Activated CD4-positive, CD25-positive, alpha-beta regulatory T cell treated with anti-CD3 and anti-CD28 coated beads, Interleukin-2, amount 50 U/mL, for 24 hours (primary cell): ENCODE data around the gene BAIAP2.
A peak's percentile ranks its signal among the peaks of the same experiment; 100 is the strongest.

Source experiments
- ATAC-seq, 2 donors: fragments of 150-1000 bp; cut with Tn5 transposase; one replicate each; pipeline ENCODE4 v1.10.0; 2021; ENCODE audit warnings: mild to moderate bottlenecking in 1 of 2, moderate library complexity in 1 of 2

The BAIAP2 gene

DNA sequence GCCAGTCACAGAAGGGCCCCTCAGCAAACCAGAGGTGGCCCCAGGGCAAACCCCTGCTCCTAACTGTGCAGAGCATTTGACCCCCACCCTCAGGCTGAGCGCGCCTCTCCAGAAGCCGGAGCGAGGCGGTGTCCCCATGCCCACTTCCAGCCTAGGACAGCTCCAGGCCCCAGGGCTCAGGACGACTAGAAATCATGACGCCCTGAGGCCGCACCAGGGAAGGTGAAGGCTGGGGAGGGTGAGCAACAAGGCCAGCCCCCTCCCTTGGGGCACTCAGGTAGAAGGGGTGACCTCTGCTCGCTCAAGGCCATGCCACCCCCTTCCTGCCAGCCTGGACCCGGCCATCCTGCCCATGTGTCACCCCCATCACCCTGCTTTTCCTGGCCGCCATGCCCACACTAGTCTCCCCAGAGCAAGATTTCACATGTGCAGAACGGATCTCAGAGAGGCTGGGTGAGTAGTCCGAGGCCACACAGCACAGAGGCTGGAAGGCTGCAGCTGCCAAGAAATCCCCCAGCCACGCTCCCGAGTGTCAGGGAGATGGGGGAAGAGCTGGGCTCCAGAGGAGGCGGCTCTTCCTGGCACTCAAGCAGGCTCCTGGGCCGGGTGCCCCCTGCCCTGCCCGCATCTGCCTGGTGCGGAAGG, 128.2 kb downstream of the BAIAP2 start:
- no peak for ATAC-seq

DNA sequence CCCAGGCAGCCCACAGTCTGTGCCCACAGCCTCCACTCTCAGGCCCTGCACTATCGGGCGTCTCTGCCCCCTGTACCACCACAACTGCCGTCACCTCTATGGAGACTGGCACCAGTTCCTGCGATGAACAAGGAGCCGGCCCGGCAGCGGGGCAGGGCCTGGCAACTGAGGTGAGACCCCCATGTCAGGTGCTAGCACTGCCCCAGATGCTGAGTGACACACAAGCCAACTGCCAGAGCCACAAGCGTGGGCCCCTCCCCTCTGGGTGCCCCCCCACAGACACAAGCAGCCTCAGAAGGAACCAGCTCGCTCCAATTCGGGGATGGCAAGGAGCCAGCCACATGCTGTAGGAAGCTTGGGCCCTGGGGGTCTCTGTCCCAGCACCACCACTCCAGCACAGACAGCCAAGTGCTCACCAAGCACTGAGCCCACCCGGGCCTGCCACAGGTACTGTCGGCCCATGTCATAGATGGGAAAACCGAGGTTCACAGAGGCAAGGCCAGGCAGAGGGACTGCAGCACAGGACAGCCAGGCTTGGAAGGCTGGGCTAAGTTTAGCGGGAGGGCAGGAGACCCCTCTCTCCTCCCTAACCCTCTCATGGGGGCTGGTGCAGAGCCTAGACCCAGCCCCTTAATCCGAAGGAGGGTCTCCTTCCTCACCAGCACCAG, 128.9 kb downstream of the BAIAP2 start:
- ATAC-seq = no peak

DNA sequence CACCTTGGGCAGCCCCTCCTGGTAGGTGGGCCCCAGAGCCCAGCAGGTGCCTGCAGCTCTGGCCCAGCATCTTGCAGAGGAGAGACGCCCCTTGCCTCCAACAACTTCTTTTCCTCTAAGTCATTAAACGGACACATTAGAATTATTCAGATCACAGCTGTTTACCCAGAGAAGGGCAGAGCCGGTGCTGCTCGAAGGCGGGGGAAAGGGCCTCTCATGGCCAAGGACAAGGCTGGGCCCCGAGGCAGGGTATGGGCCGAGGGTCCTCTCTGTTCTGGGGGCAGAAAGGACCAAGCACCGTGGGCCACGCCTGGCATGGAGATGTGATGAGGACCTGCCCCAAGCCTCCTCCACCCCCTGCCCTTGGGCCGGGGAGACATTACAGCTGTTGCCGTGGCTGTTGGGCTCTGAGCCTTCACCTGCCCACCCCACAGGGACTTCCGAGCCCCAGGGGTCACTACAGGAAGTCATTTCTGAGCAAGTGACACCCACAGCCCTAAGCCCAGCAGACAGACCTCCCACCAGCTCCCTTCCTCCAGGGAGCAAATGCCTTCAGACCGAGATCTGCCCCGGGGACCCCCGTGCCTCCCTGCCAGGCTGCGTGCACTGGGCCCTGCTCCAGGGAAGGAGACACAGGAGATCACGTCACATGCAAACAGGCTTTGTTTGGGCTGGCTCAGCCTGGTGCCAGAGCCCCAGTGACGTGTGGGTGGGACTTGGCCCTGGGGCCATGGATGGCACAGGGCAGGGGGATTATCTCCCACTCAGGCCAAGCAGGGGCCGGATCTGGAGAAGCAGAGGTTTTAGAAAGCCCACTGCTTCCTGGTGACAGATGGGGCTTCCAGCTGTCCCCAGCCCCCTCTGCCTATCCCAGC, 129.7 kb downstream of the BAIAP2 start:
- ATAC-seq = no peak

DNA sequence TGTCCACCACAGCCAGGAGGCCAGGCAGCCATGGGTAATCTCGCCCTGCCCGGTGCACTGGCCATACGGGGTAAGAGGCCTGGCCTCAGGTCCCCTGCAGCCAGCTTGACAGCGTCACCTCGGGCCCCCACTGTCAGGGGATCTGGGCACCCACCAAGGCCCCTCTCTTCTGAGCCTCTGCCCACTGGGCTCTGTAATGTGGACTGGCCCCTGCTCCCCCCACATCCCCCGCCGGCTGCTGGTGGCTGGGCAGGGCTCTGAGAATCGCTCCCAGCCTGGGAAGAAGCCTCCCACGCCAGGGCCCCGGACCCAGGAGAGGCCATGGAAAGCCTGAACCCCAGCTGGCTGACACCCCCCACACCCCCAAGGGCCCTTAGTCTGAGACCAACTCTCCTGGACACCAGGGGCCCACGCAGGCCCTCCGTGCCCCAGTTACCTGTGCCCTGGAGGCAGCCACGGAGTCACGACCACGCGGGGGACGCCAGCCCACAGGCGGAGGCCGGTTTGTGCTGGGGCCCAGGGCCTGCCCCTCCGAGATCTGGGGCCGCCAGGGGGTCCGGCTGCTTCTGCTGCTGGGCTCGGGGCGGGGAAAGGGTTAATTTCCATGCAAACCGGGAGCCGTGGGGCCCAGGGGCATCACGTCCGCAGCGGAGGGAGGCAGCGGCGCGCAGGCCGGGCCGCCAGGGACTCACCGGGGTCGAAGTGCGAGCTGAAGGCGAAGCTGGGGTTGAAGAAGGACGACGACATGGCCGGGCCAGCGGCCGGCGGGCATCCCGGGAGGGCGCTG, 130.5 kb downstream of the BAIAP2 start, which contains the start of gene PVALEF:
PVALEF (plus strand) TSS at position 262 of the 787 bp plus-strand sequence. CDS start 15,720 bp downstream, outside the sequence.
- ATAC-seq = peak in 1 of 2 donors; percentile 12

DNA sequence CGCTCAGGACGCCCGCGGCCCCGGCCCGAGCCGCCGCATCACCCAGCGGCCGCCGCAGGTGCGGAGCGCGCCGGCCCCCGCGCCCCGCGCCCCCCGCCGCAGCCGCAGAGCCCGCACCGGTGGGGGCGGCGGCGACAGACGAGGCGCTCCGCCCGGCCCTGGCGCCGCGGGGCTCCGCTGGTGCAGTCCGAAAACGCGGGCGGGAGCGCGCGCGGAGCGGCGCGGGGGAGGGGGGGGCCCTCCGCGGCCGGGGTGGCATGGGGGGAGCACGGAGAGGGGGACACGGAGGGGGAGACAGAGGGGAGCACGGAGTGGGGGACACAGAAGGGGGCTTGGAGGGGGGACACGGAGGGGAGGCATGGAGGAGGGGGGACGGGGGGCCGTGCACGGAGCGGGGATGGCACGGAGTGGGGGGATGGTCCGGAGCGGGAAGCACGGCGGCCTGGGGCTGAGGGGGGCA, 131.1 kb downstream of the BAIAP2 start, which contains the start of gene AATK:
AATK (minus strand) TSS at position 189 of the 460 bp plus-strand sequence. CDS start 229 bp downstream, outside the sequence.
- ATAC-seq = no peak
